GM12874 (cell line): Measurements from ENCODE around the gene HVCN1.

Source experiments
- CTCF ChIP-seq: IDR thresholded peaks from 2 replicates; pipeline ENCODE4 v1.5.1; 2011; ENCODE audit warnings: low read depth, mild to moderate bottlenecking, control low read depth, low read length, moderate library complexity; ENCODE audit not compliant: insufficient read depth

HVCN1 gene

DNA sequence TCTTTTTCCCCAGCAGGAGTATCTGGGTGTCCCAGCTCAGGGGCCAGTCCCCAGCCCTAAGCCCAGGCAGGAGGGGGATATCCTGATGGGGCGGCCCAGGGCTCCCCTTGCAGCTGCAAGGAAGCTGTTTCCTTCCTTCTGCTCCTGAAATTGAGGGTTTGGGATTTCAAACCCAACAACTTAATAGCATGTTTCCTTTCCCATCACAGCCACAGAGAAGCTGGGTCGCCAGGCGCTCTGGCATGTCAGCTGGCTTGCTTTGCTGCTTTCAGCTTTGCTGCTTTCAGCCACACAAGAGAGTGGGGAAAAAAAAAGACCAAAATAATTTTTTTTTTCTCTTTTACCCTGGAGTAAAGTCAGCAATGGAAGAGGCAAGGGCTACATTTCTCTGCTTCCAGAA, 30.0 kb downstream of the HVCN1 start:
- no peak for TF ChIP-seq CTCF

DNA sequence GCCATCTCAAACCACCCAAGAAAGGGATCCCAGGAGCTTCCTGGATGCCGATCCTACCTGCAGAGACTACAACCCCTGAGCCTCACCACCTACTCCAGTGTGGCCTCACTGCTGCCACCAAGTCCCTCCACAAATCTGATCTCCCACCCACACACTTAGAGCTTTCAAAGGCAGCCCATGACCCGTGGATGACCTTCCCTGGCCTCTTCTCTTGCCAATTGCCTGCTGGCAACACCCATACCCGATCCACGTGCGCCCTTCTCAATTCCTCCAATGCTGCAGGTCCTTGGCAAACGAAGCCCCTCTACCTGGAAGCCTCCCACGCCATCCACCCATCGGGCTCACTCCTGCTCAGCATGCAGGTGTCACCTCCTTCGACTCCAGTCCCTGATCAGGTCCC, 30.7 kb downstream of the HVCN1 start:
- TF ChIP-seq CTCF, result no peak

DNA sequence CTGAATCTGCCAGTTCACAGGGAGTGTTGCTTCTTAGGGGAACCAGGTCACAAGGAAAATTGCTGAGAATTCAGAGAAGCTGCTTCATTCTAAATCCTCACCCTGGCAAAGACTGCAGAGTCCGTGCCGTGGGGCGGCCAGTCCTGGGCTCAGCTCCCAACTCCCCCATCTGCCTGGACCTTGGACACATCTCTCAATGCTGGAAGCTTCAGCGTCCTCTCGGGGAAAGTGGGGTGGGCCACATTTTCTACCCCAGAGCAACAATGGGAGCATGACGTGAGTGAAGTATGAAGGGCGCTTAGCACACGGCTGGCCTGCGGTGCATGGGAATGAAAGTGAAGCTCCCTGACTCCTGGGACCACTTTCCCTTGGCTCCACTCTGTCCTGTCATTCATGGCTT, 31.2 kb downstream of the HVCN1 start:
- TF ChIP-seq CTCF, result no peak

DNA sequence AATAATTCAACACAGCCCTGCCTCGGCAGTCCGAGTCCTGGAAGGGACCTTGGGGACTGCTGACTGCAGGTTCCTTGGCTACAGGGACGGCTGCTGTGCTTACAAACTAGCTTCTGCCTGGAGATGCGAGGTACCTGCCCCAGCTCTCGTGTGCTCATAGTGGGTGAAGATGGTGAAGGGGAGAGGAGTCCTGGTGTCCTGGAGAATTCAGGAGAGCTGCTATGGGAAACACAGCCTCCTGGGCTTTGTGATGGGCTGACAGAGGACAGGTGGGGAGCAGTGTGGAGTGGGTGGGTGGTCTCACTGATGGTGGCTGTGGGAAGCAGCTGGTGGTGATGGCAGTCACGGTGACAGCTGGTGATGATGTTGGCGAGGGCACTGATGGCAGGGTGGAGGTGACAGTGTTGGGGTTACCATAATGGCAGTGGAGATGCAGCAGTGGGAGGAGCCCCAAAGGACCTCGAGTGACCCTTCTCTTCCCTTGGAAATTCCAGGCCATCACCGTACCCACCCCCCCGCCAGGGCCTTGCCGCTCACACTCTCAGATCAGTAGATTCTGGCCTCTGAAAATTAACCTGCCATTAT, 32.8 kb downstream of the HVCN1 start:
- no peak for TF ChIP-seq CTCF

DNA sequence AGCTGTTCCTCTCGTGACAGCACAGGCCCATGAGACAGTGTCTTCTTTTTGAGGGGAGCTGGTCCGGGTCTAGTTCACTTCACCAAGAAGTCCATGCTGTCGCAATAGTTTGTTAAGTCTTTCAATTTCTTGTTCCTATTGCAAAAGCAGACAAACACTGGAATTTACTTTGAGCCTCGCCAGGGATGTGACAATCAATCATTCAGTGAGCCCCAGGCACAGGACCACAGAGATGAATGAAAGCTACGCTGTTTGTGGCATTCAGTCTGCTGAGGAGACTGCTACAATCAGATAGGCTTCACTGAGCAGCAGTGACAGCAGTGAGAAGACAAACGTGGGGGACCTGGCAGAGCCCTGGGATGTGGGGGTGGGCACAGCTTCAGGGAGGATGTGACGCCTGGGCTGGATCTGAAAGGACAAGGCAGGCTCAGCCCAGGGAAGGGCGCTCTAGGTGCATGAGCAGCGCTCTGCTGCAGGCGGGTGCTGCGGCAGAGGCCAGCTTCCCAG, 39.5 kb downstream of the HVCN1 start:
- no peak for TF ChIP-seq CTCF

GRCh38 chr12:110647631-110648040, 41.3 kb downstream of the HVCN1 start:
- no peak for TF ChIP-seq CTCF

- no peak for TF ChIP-seq CTCF
Measured at GRCh38 chr12:110641521-110641920, 47.4 kb downstream of the HVCN1 start.
